ENCODE measurements around the gene SLC27A4.
A peak's percentile ranks its signal among the peaks of the same experiment; 100 is the strongest.

Gene SLC27A4

DNA sequence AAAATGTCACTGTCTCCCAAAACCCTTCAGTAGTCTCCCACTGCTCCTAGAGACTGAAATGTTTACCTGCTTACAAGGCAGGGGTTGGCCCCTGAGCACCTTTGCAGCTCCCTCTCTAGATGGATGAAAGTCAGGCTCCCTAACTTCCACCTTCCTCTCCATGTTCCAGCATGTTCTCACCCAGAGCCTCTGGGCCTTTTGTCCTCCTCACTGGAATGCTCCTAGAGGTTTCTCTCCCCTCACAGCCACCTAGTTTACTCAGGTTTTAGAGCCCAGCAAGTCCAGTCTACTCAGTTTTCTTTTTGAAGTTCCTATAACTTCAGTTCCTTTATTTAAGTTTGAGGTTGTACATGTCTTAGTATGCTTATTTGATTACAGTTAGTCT, 30.0 kb downstream of the SLC27A4 start:
- no peak for DNase-seq

DNA sequence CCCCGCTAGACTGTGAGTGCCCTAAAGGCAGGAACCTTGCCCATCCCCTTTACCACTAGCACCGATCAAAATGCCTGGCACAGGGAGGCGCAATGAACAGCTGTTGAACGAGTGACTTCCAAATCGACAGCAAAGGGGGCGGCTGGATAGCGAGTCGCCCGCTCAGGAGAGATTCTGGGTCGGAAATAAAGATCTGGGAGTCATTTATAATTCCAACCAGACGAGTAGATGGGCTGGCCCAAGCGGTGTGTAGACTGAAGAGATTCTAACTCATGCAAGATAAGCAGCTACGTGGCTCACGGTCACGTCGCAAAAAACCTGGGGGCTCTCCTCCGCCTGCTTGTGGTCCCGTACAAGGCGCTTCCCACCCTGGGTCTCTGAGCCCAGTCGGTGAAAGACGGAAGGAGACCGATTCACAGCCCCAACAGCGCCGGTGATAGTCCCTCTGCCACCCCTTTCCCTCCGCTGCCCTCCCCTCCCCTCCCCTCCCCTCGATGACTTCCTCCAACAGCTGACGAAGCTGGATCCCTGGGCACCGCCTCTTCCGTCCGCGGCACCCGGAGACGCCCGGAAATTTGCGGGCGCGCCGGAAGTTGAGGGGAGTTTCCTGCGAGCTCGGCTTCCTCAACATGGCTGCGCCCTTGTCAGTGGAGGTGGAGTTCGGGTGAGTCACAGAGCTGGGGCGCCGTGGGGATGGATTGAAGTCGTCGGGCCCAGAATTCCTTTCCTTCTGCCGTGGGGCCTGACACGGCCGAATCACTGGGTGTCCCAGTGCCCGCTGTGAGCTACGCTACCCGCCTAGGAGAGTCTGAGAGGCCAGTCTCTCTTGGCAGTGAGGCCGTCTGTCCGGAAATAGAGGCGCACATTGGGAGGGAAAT, 30.7 kb downstream of the SLC27A4 start, which contains the start of gene URM1:
URM1 (plus strand) TSS at position 623 of the 878 bp plus-strand sequence; CDS start at position 630, 7 bp downstream.
- peak; percentile 97 for DNase-seq

DNA sequence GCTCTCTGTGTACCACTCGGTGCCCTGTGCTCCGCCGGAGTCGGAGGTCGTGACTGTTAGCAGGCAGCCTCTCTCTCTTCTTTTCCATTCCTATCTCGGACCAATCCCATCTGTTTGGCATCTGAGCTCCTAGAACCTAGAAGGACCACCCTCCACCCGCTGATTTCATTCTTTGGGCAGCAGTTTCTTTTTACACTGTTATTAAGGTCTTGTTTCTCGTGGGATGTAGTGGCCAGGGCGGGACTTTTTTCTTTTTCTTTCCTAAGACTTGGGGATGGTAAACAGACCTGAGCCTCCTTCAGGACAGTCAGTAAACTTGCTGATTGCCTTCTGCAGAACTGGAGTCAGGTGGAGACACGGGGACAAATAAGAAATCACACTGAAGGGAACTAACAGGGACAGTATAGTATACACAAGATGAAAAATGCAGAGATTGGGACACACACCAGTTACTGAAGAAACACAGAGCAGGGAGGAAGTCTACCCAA, 31.3 kb downstream of the SLC27A4 start:
- no peak for DNase-seq

GRCh38 chr9:128372188-128372641, 31.9 kb downstream of the SLC27A4 start:
- DNase-seq = no peak

GRCh38 chr9:128372784-128373183, 32.5 kb downstream of the SLC27A4 start:
- DNase-seq = no peak

- no peak for DNase-seq
Observed at GRCh38 chr9:128374221-128374675, 33.9 kb downstream of the SLC27A4 start.

DNA sequence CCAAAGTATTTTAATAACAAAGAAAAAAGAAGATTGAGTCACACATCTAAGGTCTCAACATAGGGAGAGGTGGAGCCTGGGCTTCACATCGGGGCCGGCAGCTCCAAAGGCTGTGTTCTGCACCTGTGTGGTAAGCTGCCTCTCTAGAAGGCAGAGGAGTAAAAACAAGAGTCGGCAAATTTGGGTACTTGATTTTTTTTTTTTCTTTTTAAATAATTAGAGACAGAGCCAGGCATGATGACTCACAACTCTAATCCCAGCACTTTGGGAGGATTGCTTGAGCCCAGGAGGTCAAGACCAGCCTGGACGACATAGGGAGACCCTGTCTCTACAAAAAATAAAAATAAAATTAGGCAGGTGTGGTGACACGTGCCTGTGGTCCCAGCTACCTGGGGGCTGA, 35.5 kb downstream of the SLC27A4 start:
- no peak for DNase-seq

- no peak for DNase-seq
Observed at GRCh38 chr9:128382261-128382660, 41.9 kb downstream of the SLC27A4 start.

DNA sequence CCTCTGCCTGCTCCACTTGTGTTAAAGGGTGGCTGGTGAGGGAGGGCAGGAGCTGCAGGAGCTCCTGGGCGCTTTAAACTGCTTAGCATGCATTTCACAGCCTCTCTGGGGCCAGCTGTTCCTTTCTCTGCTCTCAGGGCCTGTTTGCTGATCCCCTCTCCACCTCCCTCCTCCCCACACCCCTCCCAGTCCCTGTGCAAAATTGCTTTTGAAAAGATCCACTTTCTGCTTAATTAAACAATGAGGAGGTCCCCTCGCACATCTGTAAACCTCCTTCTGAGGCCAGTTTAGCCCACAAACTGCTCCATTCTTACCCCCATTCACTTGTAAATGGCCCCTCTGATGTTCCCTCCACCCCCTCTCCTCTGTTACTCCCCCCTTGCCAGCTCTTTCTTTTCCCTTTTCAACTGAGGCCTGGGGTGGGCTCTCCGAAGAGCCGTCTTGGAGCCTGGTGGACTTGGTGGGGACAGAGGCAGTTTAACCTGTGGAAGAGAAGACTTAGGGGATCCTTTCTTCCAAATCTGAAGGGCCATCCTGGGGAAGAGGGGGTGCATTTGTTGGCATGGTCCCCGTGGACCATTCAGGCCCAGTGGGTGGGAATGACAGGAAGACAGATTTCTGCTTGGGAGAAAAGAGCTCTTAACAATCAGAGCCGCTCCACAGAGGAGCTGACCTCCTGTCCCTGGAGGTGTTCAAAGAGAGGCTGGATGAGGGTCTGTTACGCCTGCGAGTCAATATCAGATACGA, 42.9 kb downstream of the SLC27A4 start:
- no peak for DNase-seq

- no peak for DNase-seq
Observed at GRCh38 chr9:128383791-128384190, 43.5 kb downstream of the SLC27A4 start.

- no peak for DNase-seq
Observed at GRCh38 chr9:128384801-128385495, 44.6 kb downstream of the SLC27A4 start.

DNA sequence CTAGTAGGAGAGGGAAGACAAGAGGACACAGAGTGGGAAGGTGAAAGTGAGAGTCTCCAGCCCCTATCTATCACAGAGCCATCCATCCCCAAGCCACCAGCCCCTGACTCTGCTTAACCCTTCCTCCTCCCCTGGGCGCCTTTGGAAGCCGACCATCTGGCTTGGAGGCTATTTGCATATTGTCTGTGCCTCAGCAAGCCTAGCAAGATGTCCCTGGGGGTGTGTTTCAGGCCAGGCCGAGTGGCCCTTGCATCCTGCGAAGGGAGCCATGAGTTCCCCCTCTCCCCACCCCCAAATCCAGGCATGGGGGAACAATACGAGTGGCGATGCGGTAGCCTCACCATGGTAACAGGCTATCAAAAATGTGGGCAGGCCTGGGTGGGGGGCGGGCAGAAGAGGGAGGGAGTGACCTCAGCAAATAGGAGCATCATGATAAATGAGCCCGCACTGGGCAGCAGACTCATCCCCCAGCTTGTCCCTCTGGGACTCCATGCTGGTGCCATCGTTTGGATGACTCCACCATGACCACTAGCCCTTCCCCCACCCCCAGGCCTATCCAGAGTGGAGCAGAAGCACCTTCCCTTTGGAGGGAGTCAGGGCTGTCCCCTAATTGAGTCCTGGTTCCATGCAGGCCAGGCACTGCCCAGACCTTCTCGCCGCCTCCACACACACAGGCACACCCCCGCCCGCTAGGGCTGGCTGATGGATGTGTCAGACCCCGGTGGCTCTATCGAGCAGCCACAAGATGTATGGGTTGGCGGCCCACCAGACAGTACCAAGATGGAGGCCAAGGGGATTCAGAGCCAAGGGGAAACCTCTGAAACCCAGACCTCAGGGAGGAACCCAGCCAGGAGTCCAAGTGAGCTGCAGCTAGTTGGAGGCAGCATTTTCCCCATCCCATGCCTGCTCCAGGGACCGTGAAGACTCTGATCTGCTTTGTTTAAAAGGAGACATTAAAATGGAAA, 45.5 kb downstream of the SLC27A4 start:
- no peak for DNase-seq

GRCh38 chr9:128388150-128388549, 47.8 kb downstream of the SLC27A4 start:
- DNase-seq = no peak

DNA sequence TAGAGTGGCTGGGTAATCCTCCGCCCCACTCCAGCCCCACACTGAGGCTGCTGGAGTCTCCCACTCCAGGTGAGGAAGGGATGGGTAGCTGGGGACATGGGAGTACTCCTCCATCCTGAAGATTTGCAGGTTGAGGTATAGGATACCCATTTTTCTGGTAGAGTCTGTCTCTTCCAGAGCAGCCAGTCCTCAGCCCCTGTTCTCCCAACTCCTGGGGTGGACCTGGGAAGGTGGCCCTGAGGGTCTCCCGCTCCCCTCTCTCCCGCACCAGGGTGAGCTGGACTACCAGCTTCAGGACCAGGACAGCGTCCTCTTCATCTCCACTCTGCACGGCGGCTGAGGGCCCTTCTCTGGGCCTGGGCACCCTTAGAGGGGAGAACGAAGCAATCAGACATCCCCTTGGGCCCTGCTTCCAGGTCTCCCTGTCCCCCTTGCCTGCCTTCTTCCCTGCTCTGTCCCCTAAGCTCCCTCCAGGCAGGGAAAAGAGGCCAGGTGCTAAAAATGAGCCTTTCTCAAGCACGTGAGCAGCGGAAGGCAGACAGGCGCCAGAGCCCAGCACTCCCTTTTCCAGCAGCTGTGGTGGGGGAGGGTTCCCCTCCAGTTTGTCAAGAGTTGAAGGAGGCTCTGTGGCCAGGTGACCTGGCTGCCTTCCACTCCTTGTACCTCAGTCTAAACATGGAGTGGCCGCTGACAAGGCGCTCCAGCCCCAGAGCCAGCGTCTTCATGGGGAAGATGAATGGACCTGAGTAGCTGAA, 49.2 kb downstream of the SLC27A4 start:
- no peak for DNase-seq

DNA sequence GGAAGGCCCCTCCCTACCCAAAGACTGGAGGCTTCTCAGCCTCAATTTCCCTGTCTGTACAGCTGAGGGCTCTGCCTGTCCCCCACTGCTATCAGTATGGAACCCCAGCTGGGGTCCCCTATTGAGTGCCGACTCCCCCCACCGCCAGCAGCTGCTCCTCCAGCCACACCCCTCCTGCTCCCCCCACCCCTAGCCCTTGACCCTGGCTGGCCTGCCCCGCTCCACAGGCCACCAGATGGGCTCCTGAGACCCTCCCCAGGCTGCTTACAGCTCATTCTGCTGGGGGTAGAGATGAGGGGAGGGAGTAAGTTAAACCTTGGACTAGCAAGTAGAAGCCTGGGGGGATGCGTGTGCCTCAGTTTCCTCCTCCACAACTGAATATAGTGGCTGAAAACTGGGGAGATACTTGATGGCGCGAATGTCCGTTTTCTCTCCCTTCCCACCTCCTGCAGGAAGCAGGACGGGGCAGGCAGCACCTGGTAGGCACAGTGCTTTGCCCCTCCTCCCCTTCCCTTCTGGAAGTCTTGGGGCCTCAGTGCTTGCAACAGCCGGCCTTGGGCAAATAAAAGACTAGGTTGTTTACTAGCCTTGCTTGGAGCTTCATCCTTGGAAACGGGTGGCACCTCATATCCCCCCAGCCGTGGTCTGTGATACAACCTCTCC, 50.0 kb downstream of the SLC27A4 start:
- no peak for DNase-seq

DNA sequence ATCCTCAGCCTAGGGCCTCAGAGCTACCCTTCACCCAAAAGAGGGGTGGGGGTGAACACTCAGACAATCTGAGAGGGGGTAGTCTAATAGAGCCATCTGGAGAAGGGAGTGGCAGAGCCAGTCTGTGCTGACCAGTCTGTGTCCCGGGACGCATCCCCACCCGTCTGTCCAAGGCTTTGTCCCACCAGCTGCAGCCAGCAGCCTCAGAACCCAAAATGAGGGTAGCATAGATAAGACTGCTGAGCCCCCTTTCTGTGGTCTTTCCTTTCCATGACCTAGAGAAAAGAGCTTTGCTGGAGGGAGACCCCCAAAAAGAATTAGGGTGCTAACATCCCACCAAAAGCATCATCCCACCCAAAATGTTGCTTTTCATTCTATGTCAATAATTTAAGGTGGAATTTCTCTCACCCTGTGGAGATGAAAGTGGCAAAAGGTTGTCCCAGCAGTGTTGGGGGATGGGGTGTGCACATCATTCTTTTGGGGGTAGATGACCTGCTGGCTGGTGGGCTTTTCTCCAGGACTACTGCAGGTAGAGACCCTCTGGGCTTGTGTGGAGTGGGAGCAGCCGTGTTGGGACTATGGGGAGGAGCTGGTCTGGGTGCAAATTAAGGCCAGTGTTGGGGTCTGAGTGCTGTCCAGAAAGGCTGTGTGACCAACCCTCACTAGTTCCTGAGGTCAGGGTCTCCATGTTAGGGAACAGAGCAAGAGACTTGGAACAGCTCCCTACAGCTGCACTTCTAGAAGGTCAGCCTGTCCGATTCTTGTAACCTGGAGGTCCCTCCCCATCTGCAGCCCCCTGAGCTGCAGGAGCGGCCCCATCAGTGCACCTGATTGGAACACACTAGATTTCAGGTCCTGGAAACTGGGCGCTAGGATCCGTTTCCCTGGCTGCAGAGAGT, 50.7 kb downstream of the SLC27A4 start:
- DNase-seq = no peak

GRCh38 chr9:128391956-128392301, 51.6 kb downstream of the SLC27A4 start:
- DNase-seq = no peak

GRCh38 chr9:128392302-128393144, 52.2 kb downstream of the SLC27A4 start:
- no peak for DNase-seq
